Measurements from ENCODE around the gene CITED4.
A peak's percentile ranks its signal among the peaks of the same experiment; 100 is the strongest.

The CITED4 gene

DNA sequence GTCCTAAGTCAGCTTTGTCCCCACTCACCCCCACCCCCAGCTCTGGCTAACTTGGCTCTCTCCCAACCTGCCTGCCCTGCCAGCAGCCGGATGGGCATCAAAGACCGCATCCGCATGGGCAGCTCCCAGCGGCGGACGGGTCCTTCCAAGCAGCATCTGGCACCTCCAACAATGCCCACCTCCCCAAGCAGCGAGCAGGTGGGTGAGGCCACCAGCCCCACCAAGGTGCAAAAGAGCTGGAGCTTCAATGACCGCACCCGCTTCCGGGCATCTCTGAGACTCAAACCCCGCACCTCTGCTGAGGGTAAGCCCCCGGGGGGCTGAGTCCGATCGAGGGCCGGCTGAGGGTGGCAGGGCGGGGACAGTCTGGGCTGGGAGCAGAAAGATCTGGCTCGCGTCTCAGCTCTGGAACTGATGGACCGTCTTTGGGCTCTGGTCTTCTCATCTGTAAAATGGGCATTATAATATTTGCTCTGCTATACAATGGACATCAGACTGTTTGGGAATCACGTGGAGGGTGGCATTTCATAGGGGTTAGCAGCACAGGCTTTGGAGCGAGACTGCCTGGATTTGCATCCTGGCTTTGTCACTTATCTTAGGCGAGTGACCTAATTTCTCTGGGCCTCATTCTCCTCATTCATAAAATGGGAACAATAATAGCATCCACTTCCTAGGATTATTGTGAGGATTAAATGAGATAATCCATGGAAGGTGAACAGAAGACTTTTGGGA lies 31.0 kb downstream of the CITED4 start:
- no peak for DNase-seq

DNA sequence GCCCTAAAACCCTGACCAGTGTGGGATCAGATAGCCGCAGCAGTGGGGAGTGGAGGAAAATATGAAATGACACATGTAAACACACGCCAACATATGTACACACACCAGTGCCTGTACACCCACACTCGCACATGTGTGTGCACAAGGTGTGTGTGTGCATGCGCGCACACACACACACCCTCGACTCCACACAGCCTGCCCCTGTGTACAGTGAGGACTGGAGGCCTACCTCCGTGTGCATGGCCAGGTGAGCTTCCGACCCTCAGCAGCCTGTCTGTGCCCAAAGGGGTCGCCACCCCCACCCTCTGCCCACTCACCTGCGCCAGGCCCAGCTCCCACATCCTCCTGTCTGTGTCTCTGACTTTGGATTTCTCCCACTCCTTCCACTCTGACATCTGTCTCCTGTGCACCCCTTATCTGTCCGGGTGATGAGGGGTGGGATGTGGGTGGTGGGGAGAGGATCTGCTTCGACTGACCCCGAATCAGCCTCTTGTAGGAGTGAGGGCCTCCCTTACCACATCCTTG lies 31.7 kb downstream of the CITED4 start:
- no peak for DNase-seq

DNA sequence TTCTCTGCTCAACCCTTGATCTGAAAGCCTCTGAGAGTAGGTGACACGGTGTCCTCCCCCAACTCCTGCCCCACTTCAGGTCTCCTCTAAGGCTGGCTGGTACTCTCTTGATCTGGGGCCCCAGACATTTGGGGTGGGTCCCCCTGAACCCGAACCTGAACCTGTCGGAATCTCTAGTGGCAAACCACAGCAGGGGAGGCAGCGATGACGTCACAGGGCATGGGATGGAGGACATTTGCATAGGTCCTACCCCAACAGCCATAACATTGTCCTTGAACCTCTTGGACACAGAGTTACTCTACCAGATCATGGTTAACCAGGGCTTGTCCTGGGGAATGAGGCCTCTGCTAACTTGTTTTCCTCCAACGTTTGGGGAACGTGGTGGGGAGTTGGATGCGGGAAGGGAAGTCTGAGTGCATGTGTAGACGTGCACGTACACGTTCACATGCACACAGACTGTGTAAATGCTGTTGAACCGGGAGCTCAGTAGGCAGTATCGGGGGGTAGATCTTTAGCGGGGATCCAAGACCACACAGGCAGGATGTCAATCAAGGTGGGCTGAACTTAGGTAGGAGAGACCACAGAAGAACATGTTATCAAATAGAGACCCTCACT lies 32.4 kb downstream of the CITED4 start:
- no peak for DNase-seq

- no peak for DNase-seq
Measured at GRCh38 chr1:40825996-40826395, 36.2 kb downstream of the CITED4 start.

- DNase-seq = no peak
Measured at GRCh38 chr1:40825435-40825788, 36.8 kb downstream of the CITED4 start.

GRCh38 chr1:40824591-40825434 lies 37.4 kb downstream of the CITED4 start:
- DNase-seq = no peak

GRCh38 chr1:40823983-40824382 lies 38.2 kb downstream of the CITED4 start:
- no peak for DNase-seq

DNA sequence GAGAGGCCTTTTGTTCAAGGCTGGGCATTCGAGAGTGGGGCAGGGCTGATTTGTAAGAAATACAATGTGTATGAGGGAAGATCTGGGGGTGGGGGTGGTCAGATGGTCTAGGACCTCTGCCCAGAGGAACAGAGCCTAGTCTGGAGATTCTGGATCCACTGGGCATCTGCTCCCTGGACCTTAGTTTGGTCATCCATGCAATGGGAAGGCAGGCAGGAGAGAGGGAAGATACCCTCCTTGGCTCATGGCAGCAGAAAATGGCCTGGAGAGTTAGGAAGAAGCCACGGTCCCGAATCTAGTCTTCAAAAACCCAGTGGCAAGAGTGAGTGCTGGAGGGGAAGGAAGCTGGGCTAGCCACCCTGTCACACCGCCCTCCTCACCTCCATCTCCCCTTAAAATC lies 38.8 kb downstream of the CITED4 start:
- DNase-seq = no peak

DNA sequence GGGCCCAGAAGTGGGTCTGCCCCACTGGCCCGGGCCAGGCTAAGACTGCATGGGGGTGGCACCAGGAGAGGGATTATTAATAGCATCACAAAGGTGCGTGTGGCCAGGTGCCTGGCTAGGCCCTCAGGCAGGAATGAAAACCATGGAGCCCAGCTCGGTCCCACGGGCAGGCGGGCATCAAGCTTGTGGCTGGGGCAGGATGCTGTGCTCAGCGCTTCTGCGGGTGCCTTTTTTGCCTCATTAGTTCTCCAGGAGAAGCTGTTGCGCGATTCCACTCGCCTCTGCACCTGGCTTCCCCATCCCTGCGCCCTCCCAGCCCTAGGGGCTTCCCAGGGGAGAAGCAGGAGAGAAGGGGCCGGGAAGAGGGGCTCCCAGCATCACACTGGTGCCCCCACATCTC lies 39.3 kb downstream of the CITED4 start:
- no peak for DNase-seq

DNA sequence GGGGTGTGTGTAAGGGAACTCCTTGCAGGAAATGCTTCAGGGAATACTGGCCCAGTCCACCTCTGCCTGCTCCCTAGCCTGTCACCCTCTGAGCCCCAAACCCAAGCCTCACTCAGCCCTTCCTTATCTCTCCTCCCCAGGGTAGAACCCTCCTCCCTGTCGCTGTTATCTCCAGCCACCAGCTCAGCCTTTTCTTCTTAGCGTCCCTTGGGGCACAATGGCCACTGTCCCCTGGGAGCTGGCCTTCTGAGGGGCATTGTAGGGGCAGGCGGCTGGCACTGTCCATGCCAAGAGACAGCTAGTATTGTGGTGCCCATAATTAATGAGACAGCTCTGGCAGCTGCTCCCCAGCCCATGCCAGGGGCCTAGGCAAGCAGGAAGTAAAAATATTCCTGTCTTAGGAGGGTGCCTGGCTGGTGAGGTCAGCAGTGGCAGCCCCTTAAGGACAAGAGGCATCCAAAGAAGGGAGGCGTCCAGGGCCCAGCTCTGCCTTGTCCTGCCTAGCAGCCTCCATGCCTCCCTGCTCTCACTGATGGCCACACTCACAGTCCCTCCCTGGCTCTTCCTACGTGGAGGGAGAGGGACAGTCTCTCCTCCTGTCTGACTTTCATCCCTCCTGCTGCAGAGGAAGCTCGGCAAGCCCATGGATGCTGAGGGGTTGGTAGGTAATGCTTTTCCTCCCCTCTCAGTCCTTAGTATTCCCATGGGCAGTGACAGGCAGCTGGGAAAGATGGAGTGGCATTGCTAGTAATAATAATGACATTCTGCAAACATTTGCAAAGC lies 41.1 kb downstream of the CITED4 start:
- DNase-seq = peak; percentile 45

GRCh38 chr1:40820251-40820797 lies 41.8 kb downstream of the CITED4 start:
- DNase-seq = no peak

DNA sequence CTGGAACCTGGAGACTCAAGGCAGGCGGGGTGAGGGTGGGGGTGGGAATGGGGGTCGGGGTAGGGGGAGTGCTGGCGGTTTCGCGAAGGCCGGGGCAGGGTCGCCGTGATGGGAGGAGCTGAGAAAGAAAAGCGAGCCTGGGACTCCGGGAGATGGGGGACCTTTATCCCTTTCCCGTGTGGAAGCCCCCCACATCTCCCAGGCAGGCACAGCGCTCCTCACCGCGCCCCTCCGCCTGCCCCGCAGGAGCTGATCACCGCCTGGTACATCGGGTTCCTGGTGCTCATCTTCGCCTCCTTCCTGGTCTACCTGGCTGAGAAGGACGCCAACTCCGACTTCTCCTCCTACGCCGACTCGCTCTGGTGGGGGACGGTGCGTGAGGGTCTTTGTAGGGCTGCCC lies 43.1 kb downstream of the CITED4 start:
- no peak for DNase-seq

GRCh38 chr1:40818264-40818961 lies 43.8 kb downstream of the CITED4 start:
- DNase-seq = peak; percentile 69

- no peak for DNase-seq
Measured at GRCh38 chr1:40817791-40818263, 44.3 kb downstream of the CITED4 start.

DNA sequence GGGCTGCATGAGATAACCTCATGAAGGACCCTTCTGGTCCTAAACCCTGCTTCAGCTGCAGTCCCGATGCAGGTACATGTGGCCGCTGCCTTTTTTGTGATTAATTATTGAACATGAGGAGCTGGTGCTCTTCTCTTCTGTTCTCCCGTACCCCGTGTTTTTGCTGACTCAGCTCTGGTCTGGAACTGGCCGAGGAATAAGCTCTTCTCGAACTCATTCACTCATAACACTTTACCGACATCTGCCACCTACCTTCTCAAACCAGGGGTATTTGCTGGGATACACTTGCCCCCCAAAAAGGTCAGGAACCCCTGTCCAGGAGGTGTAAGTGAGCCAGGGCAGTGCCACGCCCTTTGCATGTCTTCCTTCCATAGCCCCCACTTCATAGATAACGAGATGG lies 46.7 kb downstream of the CITED4 start:
- no peak for DNase-seq

Data from NCI-H345 (cell line).